ENCODE results near the gene MDGA2. TPM values are rescaled to one million over a fixed set of nuclear protein-coding genes. Genes with fewer than 3 reads are reported as not detected.

MDGA2 gene
- total and polyA plus RNA-seq, 2 of the 8 experiments (the other 6 are each of a cell fraction or from before 2014, with no cell fraction given) = 0.11 to 0.69 TPM

DNA sequence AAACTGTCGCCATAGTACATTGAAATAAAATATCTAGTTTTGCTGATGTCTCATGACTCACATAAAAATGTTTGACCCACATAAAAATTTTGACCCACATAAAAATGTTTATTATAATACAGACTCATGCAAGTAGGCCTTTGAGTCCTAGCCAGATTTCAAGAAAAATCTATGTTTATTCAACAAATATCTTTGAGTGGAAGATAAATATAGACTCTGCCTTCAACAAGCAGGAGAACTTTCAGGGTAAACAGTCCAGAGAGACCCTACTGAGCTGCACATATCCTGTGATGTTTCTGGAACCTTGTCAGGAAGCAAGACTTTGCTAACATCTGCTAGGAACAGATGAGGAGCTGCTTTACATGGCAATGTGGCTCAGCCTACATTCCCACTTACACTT lies 283.1 kb downstream of the MDGA2 start:
- Histone ChIP-seq H3K79me1 (ENCODE audit: low read depth, low read length) (no peaks in the 10 kb centered on the region), H3K23me2 (ENCODE audit: low read depth, low read length) (no peaks in the 10 kb centered on the region; the same call in 1 of the 2 replicates), H3K23ac (ENCODE audit: insufficient read length) (no peak overlapping the region), H3K79me2 (ENCODE audit: control insufficient read depth in 1 of 2, insufficient read depth in 2 of 2, low read length in 2 of 2) (no peaks in the 10 kb centered on the region), H3K4me1 (replicated peaks in 1 of 4; ENCODE audit: control insufficient read depth in 3 of 4, insufficient read depth in 4 of 4, low read length in 3 of 4) (no peaks in the 10 kb centered on the region; a peak in 1 of 7 replicates), H3K9ac (replicated peaks in 1 of 4; ENCODE audit: extremely low read depth in 1 of 4, low read depth in 3 of 4, low read length in 3 of 4) (no peak overlapping the region), H4K8ac (ENCODE audit: extremely low read depth, insufficient read depth, low read length) (no peak overlapping the region), H2BK12ac (ENCODE audit: low read depth, low read length) (no peak overlapping the region), H4K20me1 (replicated peaks in 1 of 2; ENCODE audit: control insufficient read depth in 1 of 2, insufficient read depth in 2 of 2, low read length in 2 of 2) (no peaks in the 10 kb centered on the region), H3K27me3 (replicated peaks in 1 of 4; ENCODE audit: control insufficient read depth in 3 of 4, extremely low read depth in 1 of 4, insufficient read depth in 3 of 4, low read length in 3 of 4) (no peaks in the 10 kb centered on the region), H3K27ac (ENCODE audit: low read depth, low read length) (no peak overlapping the region), H3K4me2 (ENCODE audit: insufficient read depth in 1 of 2, low read depth in 2 of 2, low read length in 2 of 2) (no peak overlapping the region), H2BK5ac (ENCODE audit: low read depth, low read length) (no peak overlapping the region), H3K56ac (replicated peaks; ENCODE audit: insufficient read length, low read depth, low read length) (no peak overlapping the region), H2AFZ (ENCODE audit: low read length) (no peak overlapping the region), H3K36me3 (ENCODE audit: control insufficient read depth in 2 of 4, insufficient read depth in 4 of 4, low read length in 3 of 4) (no peaks in the 10 kb centered on the region), H3K14ac (ENCODE audit: insufficient read length) (no peak overlapping the region), H2BK15ac (ENCODE audit: low read length) (no peak overlapping the region), H2BK20ac (ENCODE audit: low read length) (no peak overlapping the region), H3K4ac (replicated peaks; ENCODE audit: insufficient read length, low read depth, low read length) (no peak overlapping the region), H3K18ac (ENCODE audit: extremely low read depth, low read length) (no peak overlapping the region), H2AK5ac (ENCODE audit: low read depth, low read length) (no peak overlapping the region), H3K9me3 (ENCODE audit: insufficient read depth in 2 of 2, low read depth in 1 of 2, low read length in 1 of 2) (no peaks in the 10 kb centered on the region), H4K91ac (replicated peaks; ENCODE audit: insufficient read length, low read length) (no peak overlapping the region), H3K4me3 (ENCODE audit: extremely low read depth in 1 of 4, insufficient read depth in 2 of 4, low read depth in 3 of 4, low read length in 4 of 4) (no peak overlapping the region), H2BK120ac (replicated peaks; ENCODE audit: low read depth, low read length) (no peak overlapping the region), H4K5ac (ENCODE audit: insufficient read length, low read depth, low read length) (no peak overlapping the region)
- FAIRE-seq = no peak
- CTCF ChIA-PET (ENCODE audit: partially characterized antibody) = interaction anchor here (0.5 to 1.3 kb wide), 2 partner anchors 12 to 141 kb away, joined by 3 to 4 read pairs; no protein-coding TSS in a partner anchor
- 100% methylated on average over 1 of the region's 1 CpG; no CpG with 5 or more reads in 1 of the 2 experiments for WGBS, 2 experiments (ENCODE audit: extremely low coverage in 1 of 2, insufficient coverage in 1 of 2, insufficient read length in 1 of 2, insufficient replicate concordance in 2 of 2, low coverage in 1 of 2, low lambda C conversion rate in 2 of 2, missing lambda C conversion rate in 1 of 2)
- POLR2A ChIA-PET (ENCODE audit: partially characterized antibody) = interaction anchor here (1.3 kb wide), 1 partner anchor 44 kb away, joined by 3 read pairs; no protein-coding TSS in a partner anchor
- no peak for DNase-seq (ENCODE audit: low read depth in 1 of 2, low spot score in 2 of 2)
- no peak for TF ChIP-seq SIRT6 (IDR thresholded peaks at IDR 0.05; ENCODE audit: low read length)
- TF ChIP-seq CHD1 (IDR thresholded peaks at IDR 0.05; ENCODE audit: low read depth, low read length) = no peak

Data from H1 (cell line).